ENCODE measurements around the gene SPART.
"Not testable (repeated sequence)": the region's sequence is repeated elsewhere in the genome, so short reads cannot be mapped to it uniquely, and the experiment has no call there.

Gene SPART

DNA sequence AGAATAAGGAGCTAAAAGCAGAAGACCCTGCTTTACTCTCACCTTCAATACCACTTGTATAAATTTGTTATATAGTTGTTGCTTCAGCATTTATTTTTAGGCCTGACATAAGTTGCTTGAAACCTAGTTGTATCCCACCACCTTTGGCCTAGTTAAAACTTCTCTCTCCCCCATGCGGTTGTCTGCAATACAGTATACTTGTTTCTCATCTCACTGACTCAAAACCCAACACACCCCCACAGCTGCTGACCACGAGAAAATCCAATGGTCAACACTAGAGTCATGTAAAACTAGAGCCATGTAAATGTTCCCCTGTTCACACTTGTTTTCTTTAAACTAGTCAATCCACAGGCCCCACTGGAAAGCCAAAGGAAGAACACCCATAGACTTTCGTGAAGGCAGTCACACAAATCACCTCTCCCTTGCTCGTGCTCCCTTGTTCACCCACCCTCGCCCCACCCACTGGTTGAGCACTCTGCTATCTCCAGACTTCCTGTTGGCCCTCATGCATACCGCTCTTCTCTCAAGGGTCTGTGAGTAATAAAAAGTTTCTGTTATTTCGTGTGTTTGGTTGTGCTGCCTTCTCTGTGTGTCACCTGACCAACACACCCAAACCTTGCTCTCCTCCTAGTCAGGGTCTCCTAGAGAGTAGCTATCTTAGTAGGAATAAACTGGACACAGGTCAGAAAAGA, 35.6 kb downstream of the SPART start:
- DNase-seq, result no peak

- DNase-seq, result no peak
Observed at GRCh38 chr13:36302289-36302688, 43.9 kb downstream of the SPART start.

- DNase-seq, result not testable (repeated sequence)
Observed at GRCh38 chr13:36299469-36299868, 46.7 kb downstream of the SPART start.

- DNase-seq, result no peak
Observed at GRCh38 chr13:36298535-36299068, 47.6 kb downstream of the SPART start.

- DNase-seq, result peak; percentile 58 to 82
Observed at GRCh38 chr13:36297366-36298338, 48.5 kb downstream of the SPART start, which contains the start of gene CCDC169. Gene CCDC169, minus strand, starts transcription at chr13:36297814. Its CDS starts 95 bp downstream, at chr13:36297719.

DNA sequence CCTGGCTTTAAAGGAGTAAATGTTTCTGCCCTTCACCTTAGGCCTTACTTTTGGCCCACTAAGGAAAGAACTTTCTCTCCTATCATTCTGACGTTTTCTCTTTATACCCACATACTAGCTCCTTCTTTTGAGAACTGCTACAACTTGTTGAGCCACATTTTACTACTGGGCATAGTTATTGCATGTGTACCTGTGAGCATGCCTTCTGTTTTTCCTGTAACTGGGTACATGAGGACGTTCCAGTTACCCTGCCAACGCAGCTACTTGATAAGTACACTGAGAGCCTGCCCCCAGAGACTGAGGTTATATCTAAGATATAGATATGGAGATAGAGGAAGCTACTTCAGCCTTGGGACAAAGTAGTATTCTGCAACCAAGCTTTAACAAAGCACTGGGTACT, 52.1 kb downstream of the SPART start:
- no peak for DNase-seq

DNA sequence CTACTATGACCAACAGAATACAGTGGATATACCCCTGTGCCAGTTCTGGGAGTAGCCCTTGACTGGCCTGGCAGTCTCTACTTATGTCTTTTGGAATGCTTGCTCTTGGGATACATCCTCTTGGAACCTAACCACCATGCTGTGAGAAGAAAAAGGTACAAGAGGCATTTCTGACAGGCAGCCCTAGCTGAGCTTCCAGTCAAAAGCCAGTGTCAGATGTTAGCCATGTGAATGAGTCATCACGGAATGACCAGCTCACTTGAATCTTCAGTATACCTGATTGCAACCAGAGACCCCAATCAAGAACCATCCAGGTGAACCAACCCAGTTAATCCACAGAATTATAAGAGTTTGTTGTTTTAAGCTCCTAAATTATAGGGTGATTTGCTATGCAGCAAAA, 52.7 kb downstream of the SPART start:
- DNase-seq, result no peak

GRCh38 chr13:36288794-36289391, 57.3 kb downstream of the SPART start:
- DNase-seq, result no peak

DNA sequence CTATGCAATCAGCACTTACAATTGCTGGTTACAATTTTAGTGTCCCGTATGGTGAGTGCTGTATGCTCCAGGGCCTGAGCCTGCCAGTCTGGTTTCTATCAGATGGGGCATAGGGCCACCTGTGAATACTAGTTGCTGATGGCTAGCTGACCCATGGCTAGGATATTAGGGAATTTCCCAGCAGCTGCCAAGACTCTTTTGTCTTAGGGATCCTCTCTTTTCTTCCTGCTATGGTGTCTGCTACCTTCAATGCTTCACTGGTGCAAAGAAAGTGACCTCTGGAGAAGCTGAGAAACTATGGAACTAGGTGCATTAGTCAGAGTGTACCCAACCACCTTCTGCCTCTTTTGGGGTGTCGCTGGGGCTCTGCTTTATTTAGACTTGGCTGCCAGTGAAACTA, 60.2 kb downstream of the SPART start:
- DNase-seq, result no peak

DNA sequence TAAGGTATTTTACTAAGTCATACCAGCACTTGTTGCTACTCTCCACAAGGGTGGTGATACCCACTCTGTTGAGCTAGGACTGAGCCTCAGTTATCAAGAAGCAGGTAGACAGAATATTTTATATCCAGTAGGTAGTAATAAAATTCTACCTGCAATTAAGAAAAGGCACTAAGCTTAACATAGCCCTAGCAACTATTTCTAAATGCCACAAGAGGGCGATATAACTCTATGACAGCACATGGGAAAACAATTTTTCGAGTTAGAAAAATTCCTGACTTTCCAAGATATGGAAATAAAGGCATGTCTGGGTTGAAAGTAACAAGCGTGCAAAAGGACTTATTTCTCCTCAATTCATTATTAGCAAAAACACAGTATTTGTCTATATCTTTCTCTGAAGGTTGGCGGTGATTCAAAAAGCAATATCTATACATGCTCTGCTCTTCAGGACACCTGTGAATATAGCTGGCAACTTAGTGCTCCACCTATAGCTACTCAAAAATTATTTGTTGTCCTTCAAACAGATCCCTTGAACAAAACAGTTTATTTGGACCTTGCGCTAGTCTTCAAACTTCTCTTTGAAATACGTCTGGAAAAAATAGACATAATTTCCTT, 63.3 kb downstream of the SPART start:
- peak; percentile 24 to 51 for DNase-seq

DNA sequence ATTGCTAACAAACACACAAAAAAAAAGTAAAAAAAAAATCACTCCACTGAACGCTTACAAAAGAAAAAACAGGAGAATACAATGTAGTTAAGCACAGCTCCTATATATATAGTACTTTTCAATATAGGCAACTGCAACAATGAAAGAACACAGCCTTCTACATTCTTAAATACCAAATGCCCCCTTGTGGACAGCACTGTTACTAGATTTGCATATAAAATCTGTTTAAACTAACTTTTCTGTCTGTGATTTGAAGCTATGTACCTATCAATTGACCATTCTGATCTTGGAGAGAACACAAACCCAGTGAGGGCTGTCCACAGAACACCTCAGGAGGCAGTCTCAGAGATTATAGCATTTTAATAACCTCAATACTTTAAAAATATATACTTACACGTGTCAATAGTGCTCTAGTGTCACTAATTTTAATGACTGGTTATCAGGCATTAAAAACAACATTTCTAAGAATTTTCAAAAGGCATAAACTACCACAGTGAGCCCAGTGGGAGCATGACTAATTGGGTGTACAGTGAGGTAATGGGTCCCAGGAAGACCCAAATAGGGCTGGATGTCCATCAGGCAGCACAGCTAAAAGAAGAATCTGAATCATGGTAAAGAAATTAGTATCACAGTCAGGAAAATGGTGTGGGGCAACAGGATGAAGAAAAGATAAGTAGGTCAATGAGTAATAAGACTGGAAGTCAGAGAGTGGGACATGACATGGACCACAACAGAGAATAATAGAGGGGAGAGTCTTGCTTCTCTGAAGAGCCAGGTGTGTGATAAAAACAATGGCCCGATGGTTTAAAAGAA, 70.8 kb downstream of the SPART start:
- peak; percentile 43 to 78 for DNase-seq

DNA sequence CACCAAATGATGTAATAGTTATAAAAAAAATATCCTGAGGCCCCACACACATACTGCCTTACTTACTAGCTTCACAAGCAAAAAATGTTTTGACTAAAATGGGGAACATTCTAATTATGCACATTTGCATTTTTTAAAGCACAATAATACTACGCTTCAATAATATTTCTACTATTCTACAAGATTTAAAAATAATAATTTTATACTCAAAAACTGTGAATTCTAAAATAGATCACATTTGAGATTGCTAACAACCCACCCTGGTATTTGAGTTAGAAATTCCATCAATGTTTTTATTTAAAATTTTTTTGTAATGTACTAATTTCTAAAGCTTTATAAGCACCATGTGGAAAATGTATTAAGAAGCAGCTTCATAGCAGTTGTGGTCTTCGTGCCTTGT, 72.8 kb downstream of the SPART start:
- DNase-seq, result no peak

DNA sequence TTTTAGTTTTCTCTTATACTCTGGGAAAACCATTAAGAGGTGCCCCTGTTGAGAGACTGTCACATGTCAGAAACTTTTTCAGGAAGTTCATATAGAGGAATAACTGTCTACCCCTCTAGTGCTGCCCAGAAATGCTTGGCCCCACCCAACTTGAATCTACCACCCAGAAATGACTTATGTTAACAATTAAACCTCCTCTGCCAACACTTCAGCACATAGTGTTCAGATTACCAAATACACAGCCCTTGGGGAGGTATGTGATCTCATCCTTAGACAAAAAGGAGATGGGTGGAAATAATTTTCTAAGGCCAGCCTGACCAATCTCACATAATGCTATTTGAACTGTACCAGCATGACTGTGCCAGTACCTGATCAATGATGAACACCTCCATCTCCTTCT, 84.2 kb downstream of the SPART start:
- DNase-seq, result no peak

GRCh38 chr13:36261011-36261410, 85.2 kb downstream of the SPART start:
- DNase-seq, result no peak

DNA sequence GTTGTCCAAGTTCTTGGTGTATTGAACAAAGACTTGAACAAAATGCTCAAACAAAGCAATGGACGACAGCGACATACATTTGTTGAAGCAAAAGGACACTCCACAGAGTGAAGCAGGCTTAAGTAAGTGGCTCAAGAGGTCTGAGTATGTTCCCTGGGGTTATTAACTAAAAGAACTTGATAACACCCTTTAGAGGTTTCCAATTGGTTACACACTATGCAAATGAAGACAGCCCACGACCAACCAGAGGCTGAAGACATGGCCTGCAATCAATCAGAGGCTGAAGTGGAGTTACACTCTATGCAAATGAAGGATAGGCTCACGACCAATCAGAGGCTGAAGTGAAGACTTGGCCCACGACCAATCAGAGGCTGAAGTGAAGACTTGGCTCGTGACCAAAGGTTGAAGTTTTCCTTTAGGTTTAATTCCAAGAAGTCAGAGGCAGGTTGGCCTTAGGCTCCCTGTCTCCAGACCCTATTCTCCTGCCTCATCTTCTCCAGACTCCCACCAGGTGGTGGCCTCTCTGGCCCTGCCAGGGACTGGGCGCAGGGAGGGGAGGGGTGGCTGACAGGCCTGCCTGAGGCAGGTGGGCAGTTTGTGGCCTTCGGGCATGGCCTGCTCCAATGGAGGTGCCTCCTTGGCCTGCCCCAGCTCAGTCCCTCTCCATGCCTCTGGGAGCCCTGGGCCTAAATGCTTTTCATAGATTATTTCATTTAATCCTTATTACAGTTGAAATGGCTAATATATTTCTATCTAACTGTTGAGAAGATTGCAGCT, 86.6 kb downstream of the SPART start:
- DNase-seq, result no peak

GRCh38 chr13:36258831-36259230, 87.4 kb downstream of the SPART start:
- DNase-seq, result no peak

All from SHP77 (cell line).